ENCODE measurements around the gene FCHSD2.

- no peak for TF ChIP-seq HNF4A (conservative IDR thresholded peaks at IDR 0.05)
- no peak for TF ChIP-seq CTCF (IDR thresholded peaks at IDR 0.05; ENCODE audit: low read depth, low read length, missing input control)
- TF ChIP-seq, protein P1, sequence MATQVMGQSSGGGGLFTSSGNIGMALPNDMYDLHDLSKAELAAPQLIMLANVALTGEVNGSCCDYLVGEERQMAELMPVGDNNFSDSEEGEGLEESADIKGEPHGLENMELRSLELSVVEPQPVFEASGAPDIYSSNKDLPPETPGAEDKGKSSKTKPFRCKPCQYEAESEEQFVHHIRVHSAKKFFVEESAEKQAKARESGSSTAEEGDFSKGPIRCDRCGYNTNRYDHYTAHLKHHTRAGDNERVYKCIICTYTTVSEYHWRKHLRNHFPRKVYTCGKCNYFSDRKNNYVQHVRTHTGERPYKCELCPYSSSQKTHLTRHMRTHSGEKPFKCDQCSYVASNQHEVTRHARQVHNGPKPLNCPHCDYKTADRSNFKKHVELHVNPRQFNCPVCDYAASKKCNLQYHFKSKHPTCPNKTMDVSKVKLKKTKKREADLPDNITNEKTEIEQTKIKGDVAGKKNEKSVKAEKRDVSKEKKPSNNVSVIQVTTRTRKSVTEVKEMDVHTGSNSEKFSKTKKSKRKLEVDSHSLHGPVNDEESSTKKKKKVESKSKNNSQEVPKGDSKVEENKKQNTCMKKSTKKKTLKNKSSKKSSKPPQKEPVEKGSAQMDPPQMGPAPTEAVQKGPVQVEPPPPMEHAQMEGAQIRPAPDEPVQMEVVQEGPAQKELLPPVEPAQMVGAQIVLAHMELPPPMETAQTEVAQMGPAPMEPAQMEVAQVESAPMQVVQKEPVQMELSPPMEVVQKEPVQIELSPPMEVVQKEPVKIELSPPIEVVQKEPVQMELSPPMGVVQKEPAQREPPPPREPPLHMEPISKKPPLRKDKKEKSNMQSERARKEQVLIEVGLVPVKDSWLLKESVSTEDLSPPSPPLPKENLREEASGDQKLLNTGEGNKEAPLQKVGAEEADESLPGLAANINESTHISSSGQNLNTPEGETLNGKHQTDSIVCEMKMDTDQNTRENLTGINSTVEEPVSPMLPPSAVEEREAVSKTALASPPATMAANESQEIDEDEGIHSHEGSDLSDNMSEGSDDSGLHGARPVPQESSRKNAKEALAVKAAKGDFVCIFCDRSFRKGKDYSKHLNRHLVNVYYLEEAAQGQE (IDR thresholded peaks at IDR 0.05): no peak
- TF ChIP-seq ATF3 (IDR thresholded peaks at IDR 0.05): no peak
- no peak for TF ChIP-seq ZBTB33 (IDR thresholded peaks at IDR 0.05)
- no peak for TF ChIP-seq YY1 (IDR thresholded peaks at IDR 0.05)
- no peak for TF ChIP-seq SP1 (IDR thresholded peaks at IDR 0.05)
Measured at GRCh38 chr11:73178681-73179080, 36.6 kb upstream of the FCHSD2 start.

Measured in liver (tissue), 3 donors.